Uterus (tissue), 4 donors: ENCODE data around the gene OPCML. TPM values are rescaled to one million over a fixed set of nuclear protein-coding genes. Genes with fewer than 3 reads are reported as not detected.

Experiments
- DNase-seq, 2 donors: peaks; one replicate each; pipeline ENCODE4 v3.0.0-alpha.2; 2019 to 2020
- H3K27ac ChIP-seq, 2 donors: fragments of 200-600 bp; sonication (generic); 1 replicate in 1 of 2; 2 replicates in 1 of 2; pipeline ENCODE4 v1.5.1; 2016 to 2018
- H3K27me3 ChIP-seq, 2 donors: fragments of 200-600 bp; sonication (generic); one replicate each; pipeline ENCODE4 v1.5.1; 2018 to 2019; ENCODE audit warnings: control low read depth in 1 of 2
- H3K36me3 ChIP-seq, 2 donors: fragments of 200-600 bp; sonication (generic); one replicate each; pipeline ENCODE4 v1.5.1; 2019; ENCODE audit warnings: control low read depth in 1 of 2
- H3K4me1 ChIP-seq, 2 donors: fragments of 200-600 bp; sonication (generic); one replicate each; pipeline ENCODE4 v1.5.1; 2018 to 2019; ENCODE audit warnings: control low read depth in 1 of 2
- H3K4me3 ChIP-seq, 2 donors: fragments of 200-600 bp; sonication (generic); 1 replicate in 1 of 2; 2 replicates in 1 of 2; pipeline ENCODE4 v1.5.1; 2018 to 2019; ENCODE audit warnings: mild to moderate bottlenecking in 1 of 2
- H3K9me3 ChIP-seq, 2 donors: fragments of 200-600 bp; sonication (generic); one replicate each; pipeline ENCODE4 v1.5.1; 2019; ENCODE audit warnings: control low read depth in 1 of 2
- CTCF ChIP-seq, 4 experiments: fragments of 200-600 bp in 2 of 4; fragments of 450-650 bp in 2 of 4; sonication (generic) in 2 of 4; IDR thresholded peaks; one replicate each; pipeline ENCODE4 v1.5.1; 2016 to 2019; ENCODE audit warnings: antibody characterized with exemption in 4 of 4, mild to moderate bottlenecking in 2 of 4, moderate library complexity in 1 of 4
- POLR2A ChIP-seq, 2 donors: fragments of 450-650 bp; IDR thresholded peaks; one replicate each; pipeline ENCODE4 v1.6.1; 2016; ENCODE audit warnings: antibody characterized with exemption in 2 of 2, mild to moderate bottlenecking in 1 of 2, moderate library complexity in 1 of 2
- intact Hi-C: fragments of 100-400 bp; cut with DNase I; formaldehyde crosslinking; loops from one replicate; pipeline ENCODE4 v1.15.1; 2023; ENCODE audit warnings: low total_unique reads
- total RNA-seq, 4 donors: library from RNA; depleted of rRNA in 3 of 4; stranded (reverse); fragments of >200 nt in 3 of 4; gene quantifications; one replicate each; pipeline versions ENCODE4 v1.1.0 to v1.2.4, GENCODE V29; 2014 to 2023
- donor health status: DM: yes; HTN: yes; CAD: no.

Gene OPCML
- total RNA-seq, 4 donors from 2014 or later, result under 0.01 to 3.9 (median 1.7) TPM

GRCh38 chr11:132578580-132578979 is 953.7 kb downstream of the OPCML start:
- intact Hi-C loops, result no loop called here
- H3K27ac ChIP-seq, result no peak overlapping the region
- H3K4me3 ChIP-seq, result no peak overlapping the region
- H3K4me1 ChIP-seq, result no peaks in the 10 kb centered on the region
- no peaks in the 10 kb centered on the region for H3K9me3 ChIP-seq
- H3K27me3 ChIP-seq, result no peaks in the 10 kb centered on the region
- TF ChIP-seq CTCF (IDR thresholded peaks at IDR 0.05) (no peak), POLR2A (IDR thresholded peaks at IDR 0.05) (no peak)
- DNase-seq, result no peak
- no peaks in the 10 kb centered on the region for H3K36me3 ChIP-seq

GRCh38 chr11:132576706-132577105 is 955.6 kb downstream of the OPCML start:
- DNase-seq, result no peak
- H3K9me3 ChIP-seq, result no peaks in the 10 kb centered on the region
- no peak overlapping the region for H3K27ac ChIP-seq
- intact Hi-C loops, result no loop called here
- no peaks in the 10 kb centered on the region for H3K4me1 ChIP-seq
- no peak for TF ChIP-seq POLR2A (IDR thresholded peaks at IDR 0.05)
- no peak for TF ChIP-seq CTCF (IDR thresholded peaks at IDR 0.05)
- no peaks in the 10 kb centered on the region for H3K27me3 ChIP-seq
- no peaks in the 10 kb centered on the region for H3K36me3 ChIP-seq
- no peak overlapping the region for H3K4me3 ChIP-seq

GRCh38 chr11:132564091-132564885 is 968.0 kb downstream of the OPCML start:
- Histone ChIP-seq H3K36me3 (no peaks in the 10 kb centered on the region), H3K27ac (no peak overlapping the region), H3K9me3 (no peaks in the 10 kb centered on the region), H3K4me1 (no peaks in the 10 kb centered on the region), H3K27me3 (no peaks in the 10 kb centered on the region), H3K4me3 (no peak overlapping the region)
- DNase-seq, result no peak
- intact Hi-C loops, result no loop called here
- no peak for TF ChIP-seq CTCF (IDR thresholded peaks at IDR 0.05)
- TF ChIP-seq POLR2A (IDR thresholded peaks at IDR 0.05), result no peak

- no peaks in the 10 kb centered on the region for H3K9me3 ChIP-seq
- no peak overlapping the region for H3K27ac ChIP-seq
- H3K4me3 ChIP-seq, result no peak overlapping the region
- no peaks in the 10 kb centered on the region for H3K4me1 ChIP-seq
- no peak for TF ChIP-seq POLR2A (IDR thresholded peaks at IDR 0.05)
- no peak for TF ChIP-seq CTCF (IDR thresholded peaks at IDR 0.05)
- DNase-seq, result no peak
- H3K36me3 ChIP-seq, result no peaks in the 10 kb centered on the region
- intact Hi-C loops, result no loop called here
- H3K27me3 ChIP-seq, result no peaks in the 10 kb centered on the region
Observed at GRCh38 chr11:132563050-132563449, 969.3 kb downstream of the OPCML start.

- DNase-seq, result no peak
- Histone ChIP-seq H3K4me3 (no peak overlapping the region), H3K9me3 (no peaks in the 10 kb centered on the region), H3K36me3 (no peaks in the 10 kb centered on the region), H3K27me3 (no peaks in the 10 kb centered on the region), H3K4me1 (no peaks in the 10 kb centered on the region), H3K27ac (no peak overlapping the region)
- TF ChIP-seq POLR2A (IDR thresholded peaks at IDR 0.05) (no peak), CTCF (IDR thresholded peaks at IDR 0.05) (no peak)
- intact Hi-C loops, result no loop called here
Observed at GRCh38 chr11:132561937-132562336, 970.4 kb downstream of the OPCML start.
